GM18505 (cell line): ENCODE results near the gene RNF146.
A peak's percentile ranks its signal among the peaks of the same experiment; 100 is the strongest.

Experiments
- ATAC-seq: cut with Tn5 transposase; IDR thresholded peaks from one replicate; pipeline ENCODE4 v1.9.1; 2021; ENCODE audit not compliant: unreplicated experiment
- POLR2A ChIP-seq: IDR thresholded peaks from 4 replicates; pipeline ENCODE4 v1.6.1; 2011; ENCODE audit warnings: borderline replicate concordance; ENCODE audit not compliant: insufficient read depth, insufficient read length; ENCODE audit errors: extremely low read depth

Gene RNF146

GRCh38 chr6:127267646-127268625, 1.3 kb downstream of the RNF146 start:
- ATAC-seq: no peak
- TF ChIP-seq POLR2A: no peak

DNA sequence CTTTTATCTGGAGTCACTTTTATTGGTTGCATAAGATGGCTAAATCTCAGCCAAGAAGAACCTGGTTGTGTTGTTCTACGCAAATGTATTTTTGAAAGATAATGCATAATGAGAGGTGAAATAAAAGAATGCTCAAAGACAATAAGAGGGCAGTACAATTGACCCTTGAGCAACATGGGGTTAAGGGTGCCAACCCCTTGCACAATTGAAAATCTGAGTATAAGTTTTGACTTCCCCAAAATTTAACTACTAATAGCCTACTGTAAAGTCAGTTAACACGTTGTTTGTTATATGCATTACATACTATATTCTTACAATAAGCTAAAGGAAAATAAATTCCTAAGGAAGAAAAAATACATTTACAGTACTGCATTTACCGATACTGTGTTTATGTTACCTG, 5.9 kb downstream of the RNF146 start:
- no peak for TF ChIP-seq POLR2A
- ATAC-seq: no peak

GRCh38 chr6:127273499-127273898, 6.8 kb downstream of the RNF146 start:
- ATAC-seq: no peak
- TF ChIP-seq POLR2A: no peak

DNA sequence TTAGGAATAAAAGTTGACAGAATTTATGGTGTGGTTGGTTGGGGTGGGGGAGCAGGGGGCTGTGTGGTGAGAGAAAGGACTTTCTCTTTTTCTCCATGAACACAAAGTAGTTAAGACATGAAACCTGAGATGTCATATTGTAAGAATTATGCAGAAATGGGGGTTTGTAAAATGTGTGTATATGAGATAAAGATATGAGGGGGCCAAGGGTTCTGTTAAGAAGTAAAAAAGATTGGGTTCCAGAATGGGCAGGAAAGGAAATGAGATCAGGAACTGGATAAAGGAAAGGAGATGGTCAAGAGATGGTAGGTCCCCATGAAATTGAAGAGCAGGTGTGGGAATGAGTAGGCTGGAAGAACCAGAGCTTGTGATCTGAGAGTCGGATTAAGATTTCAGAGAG, 9.7 kb downstream of the RNF146 start:
- no peak for ATAC-seq
- TF ChIP-seq POLR2A: no peak

DNA sequence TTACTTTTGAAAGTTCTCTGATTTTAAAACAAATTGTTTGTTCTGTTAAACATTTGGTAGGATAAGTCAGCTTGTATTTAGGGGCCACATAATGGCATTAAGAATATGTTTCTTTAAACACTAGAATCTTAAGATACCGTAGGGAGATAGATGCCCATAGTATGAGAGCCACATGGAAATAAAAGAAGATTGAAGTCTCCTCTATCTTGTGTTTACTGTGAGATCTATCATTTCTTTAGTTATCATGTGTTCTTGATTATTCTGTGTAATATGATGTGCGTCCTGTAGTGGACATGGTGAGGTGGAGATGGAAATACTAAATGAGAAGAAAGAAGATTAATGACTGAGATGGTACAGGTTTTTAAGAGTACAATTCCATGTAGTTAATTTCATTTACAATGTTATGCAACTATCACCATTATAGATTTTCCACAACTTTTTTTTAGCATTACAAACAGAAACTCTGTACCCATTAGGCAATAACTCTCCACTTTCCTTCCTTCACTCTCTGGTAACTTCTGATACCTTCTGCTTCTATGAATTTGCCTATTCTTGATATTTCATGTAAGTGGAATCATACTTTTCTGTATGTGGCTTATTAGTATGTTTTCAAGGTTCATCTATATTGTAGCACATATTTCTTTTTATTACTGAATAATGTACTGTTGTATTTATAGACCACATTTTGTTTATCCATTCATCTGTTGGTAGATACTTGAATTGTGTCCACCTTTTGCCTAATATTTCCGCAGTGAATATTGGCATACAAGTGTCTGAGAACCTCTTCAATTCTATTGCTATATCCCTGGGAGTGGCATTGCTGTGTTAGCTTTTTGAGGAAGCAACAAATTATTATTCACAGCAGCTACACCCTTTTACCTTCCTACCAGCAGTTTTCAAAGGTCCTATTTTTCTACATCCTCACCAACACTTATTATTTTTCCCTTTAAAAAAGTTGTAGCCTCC, 11.5 kb downstream of the RNF146 start:
- no peak for TF ChIP-seq POLR2A
- ATAC-seq: no peak

GRCh38 chr6:127279815-127280214, 13.2 kb downstream of the RNF146 start:
- TF ChIP-seq POLR2A: no peak
- ATAC-seq: no peak

DNA sequence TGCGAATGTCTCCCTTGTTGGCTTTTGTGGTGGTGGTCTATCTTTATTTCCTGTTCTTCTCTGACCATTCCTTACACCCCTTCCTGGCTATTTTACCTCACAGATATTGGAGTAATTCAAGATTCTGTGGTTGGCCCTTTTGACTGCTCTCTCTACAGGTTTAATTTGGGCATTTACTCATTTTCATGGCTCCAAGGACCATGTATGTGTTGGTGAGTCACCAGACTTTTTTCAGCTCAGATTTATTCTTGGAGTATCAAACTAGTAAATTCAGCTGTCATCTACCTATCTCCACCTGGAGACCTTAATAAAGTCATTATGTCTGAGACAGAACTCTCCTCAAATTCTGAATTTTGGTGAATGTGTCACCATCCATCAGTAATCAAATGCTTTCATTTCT, 15.5 kb downstream of the RNF146 start:
- ATAC-seq: no peak
- TF ChIP-seq POLR2A: no peak

DNA sequence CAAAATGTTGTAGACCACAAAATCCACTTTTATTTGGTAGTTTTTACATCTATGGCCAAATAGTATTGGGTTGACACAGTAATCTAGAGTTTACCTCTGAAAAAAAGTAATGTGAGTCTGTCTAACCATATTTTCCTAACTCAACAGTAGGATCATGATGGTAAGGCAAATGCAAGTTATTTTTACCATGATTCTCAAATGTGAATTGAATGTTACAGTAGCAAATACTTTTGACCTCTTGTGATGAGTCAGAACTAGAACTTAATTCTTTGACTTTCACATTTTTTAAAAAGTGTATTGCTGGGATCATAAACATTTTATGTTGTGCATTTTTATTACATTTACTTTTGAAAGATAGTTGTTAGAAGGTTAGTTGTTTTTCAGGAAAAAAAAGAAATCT, 22.0 kb downstream of the RNF146 start:
- TF ChIP-seq POLR2A: no peak
- no peak for ATAC-seq

DNA sequence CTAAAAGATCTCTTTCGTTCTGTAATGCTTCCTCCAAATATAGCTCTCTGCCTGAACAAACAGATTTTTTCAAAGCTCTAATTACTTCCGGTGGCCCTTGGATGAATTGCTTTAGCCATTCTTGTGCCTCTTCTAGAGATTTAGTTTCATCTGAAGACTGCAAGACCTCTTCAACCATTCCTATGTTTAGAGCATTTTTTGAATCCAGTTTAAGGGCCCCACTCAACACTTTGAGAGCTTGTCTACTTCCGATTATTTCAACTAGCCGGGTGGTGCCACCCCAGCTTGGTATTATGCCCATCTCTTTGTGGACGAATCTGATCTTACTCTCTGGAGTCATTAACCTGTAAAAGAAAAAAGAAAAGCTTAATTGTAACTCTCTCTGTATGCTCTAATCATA, 23.3 kb downstream of the RNF146 start:
- no peak for ATAC-seq
- no peak for TF ChIP-seq POLR2A

- peak; percentile 54 for ATAC-seq
- no peak for TF ChIP-seq POLR2A
Observed at GRCh38 chr6:127290391-127291265, 24.0 kb downstream of the RNF146 start.

DNA sequence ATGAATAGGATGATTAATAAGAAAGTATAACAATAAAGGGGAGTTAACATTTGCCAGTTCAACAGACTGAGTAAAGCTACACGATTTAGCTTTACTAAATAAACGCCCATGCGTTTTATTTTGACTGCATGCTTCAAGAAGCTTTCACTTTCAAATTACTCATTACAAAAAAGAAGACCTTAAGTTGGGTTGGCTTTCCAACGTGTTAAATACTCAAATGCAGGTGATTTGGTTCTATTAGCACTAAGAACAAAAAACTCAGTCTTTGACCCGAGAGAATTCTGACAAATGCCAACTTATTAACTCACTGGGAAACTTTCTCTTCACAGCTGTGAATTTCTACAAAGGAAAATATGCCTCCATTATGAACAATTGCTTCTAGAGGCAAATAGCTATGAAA, 24.8 kb downstream of the RNF146 start:
- no peak for TF ChIP-seq POLR2A
- peak; percentile 84 for ATAC-seq

DNA sequence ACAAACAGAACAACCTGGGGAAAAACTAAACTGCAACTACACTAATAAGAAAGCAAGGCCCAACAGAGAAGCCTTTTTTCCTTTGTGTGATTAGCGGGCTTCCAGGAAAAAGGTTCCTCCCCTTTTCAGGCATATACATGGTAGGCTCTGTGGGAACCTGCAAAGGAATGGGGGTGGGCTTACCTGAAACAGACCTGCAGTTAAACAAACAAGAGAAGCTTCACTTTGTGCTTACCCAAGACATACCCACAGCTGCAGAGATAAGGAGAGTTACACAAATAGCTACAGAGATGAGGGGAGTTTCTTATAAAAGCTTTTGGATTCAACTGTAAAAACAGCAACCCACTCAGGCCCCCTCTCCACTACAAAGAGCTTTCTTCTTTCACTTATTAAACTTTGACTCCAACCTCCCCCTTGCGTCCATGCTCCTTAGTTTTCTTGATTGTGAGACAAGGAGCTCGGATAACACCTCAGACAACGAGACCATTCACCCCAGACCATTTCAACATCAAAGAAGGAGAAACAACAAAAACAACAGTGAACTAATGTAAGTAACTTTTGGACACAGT, 30.9 kb downstream of the RNF146 start:
- no peak for TF ChIP-seq POLR2A
- ATAC-seq: no peak
